ENCODE results near the gene HS1BP3. TPM values are rescaled to one million over a fixed set of nuclear protein-coding genes. Genes with fewer than 3 reads are reported as not detected.

Gene HS1BP3
- total and polyA plus RNA-seq, 9 of the 15 experiments (the other 6 are each of a cell fraction or from before 2014, with no cell fraction given) = 0.41 to 8.3 (median 5.9) TPM

DNA sequence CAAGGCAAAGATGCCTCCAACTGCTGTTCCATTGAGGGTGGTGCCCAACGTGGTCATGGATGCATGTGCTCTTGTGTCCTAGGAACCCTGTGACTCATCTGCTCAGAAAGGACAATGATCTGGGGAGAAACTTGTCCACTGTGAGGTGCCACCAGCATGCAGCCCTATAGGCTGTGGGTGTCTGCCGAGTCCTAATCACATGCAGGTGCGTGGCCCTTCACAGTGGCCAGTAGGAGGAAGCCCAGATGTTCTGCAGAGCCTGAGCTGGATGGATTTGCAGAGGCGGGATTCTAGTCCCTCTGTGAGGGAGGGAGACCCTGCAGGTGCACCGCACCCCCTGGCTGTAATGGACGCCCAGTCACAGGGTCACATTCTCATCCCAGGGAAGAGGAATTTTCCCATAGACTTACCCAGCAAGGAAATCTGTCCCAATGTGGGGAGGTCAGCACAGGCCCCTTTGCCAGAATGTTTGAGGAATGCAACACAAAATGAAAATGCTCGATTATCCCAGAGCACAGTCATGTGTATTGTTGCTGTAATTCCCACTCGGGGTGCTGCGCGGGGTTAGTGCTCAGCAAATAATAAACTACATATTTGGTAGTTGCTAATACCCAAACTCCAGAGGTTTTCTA, 30.0 kb upstream of the HS1BP3 start:
- POLR2A ChIA-PET = no interaction called here
- DNase-seq (ENCODE audit: extremely low read depth in 1 of 4, low spot score in 3 of 4) = no peak

More for the DNA sequence above, 30.0 kb upstream of the HS1BP3 start:
- Histone ChIP-seq H3K9ac (ENCODE audit: insufficient read depth in 1 of 2, low read depth in 2 of 2, low read length in 2 of 2) (no peak overlapping the region; a peak in 1 of 4 replicates), H3K4me2 (ENCODE audit: insufficient read depth, low read length) (no peak overlapping the region), H3K27me3 (ENCODE audit: control insufficient read depth in 2 of 2, insufficient read depth in 2 of 2, low read length in 2 of 2) (no peaks in the 10 kb centered on the region), H3K27ac (ENCODE audit: extremely low read depth, low read depth, low read length) (no peak overlapping the region), H2AFZ (ENCODE audit: low read depth, low read length) (no peak overlapping the region), H3K9me1 (ENCODE audit: control insufficient read depth, insufficient read depth, low read length) (no peaks in the 10 kb centered on the region), H3K4me3 (no peak overlapping the region), H3K4me1 (replicated peaks in 1 of 2; ENCODE audit: control insufficient read depth in 2 of 2, insufficient read depth in 2 of 2, low read length in 2 of 2) (no peaks in the 10 kb centered on the region), H3K9me3 (replicated peaks; ENCODE audit: control insufficient read depth, insufficient read depth, low read depth, low read length) (no peaks in the 10 kb centered on the region), H3K36me3 (ENCODE audit: control insufficient read depth, insufficient read depth, low read length) (peaks cover 26% of the 10 kb centered on the region; the same call in 2 of the 3 replicates), H3K79me2 (ENCODE audit: control insufficient read depth, insufficient read depth, low read length) (no peaks in the 10 kb centered on the region), H4K20me1 (replicated peaks; ENCODE audit: control insufficient read depth, insufficient read depth, low read length) (no peaks in the 10 kb centered on the region; the same call in 1 of the 2 replicates)
- intact Hi-C loops (cut with micrococcal nuclease) (loop anchor here (10.0 kb wide), 1 partner anchor 144 kb away; the partner anchor contains the start of gene LDAH), in situ Hi-C loops (cut with MboI) (no loop called here)
- ATAC-seq (no peak), FAIRE-seq (no peak)
- TF ChIP-seq ZNF696 (CRISPR knock-in tag; conservative IDR thresholded peaks at IDR 0.05) (no peak), SREBF1 (IDR thresholded peaks at IDR 0.05; ENCODE audit: borderline replicate concordance, low read depth, low read length) (no peak)
- TF ChIP-seq, protein P1, sequence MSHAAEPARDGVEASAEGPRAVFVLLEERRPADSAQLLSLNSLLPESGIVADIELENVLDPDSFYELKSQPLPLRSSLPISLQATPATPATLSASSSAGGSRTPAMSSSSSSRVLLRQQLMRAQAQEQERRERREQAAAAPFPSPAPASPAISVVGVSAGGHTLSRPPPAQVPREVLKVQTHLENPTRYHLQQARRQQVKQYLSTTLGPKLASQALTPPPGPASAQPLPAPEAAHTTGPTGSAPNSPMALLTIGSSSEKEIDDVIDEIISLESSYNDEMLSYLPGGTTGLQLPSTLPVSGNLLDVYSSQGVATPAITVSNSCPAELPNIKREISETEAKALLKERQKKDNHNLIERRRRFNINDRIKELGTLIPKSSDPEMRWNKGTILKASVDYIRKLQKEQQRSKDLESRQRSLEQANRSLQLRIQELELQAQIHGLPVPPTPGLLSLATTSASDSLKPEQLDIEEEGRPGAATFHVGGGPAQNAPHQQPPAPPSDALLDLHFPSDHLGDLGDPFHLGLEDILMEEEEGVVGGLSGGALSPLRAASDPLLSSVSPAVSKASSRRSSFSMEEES (CRISPR knock-in tag; IDR thresholded peaks at IDR 0.05) = no peak
- CTCF ChIA-PET (ENCODE audit: low intra/inter-chr PET ratio) = no interaction called here
- no TSS peak for BruUV-seq (replicated peaks)
- 82% methylated on average over 9 of the region's 10 CpGs for WGBS (ENCODE audit: insufficient coverage, low coverage, missing lambda C conversion rate)
